Islet of Langerhans (tissue), 1 donor: ENCODE data around the gene TRAPPC3.

Experiments
- FAIRE-seq: peaks from one replicate; lab custom pipeline; 2011; peaks lifted over from hg19 to GRCh38; lab: Jason Lieb, UNC

TRAPPC3 gene

GRCh38 chr1:36151134-36151844 lies 2.0 kb upstream of the TRAPPC3 start:
- no peak for FAIRE-seq

GRCh38 chr1:36150296-36151133 lies 1.2 kb upstream of the TRAPPC3 start:
- FAIRE-seq, result peak; percentile 71

- no peak for FAIRE-seq
These were observed 648 bp upstream of the TRAPPC3 start for GRCh38 chr1:36149973-36150295.

- no peak for FAIRE-seq
These were observed 457 bp downstream of the TRAPPC3 start for GRCh38 chr1:36148821-36149236.

GRCh38 chr1:36144413-36144812 lies 4.9 kb downstream of the TRAPPC3 start:
- no peak for FAIRE-seq

- no peak for FAIRE-seq
These were observed 5.9 kb downstream of the TRAPPC3 start for GRCh38 chr1:36143424-36143823.

GRCh38 chr1:36142121-36142520 lies 7.2 kb downstream of the TRAPPC3 start:
- no peak for FAIRE-seq

GRCh38 chr1:36139521-36139920 lies 9.8 kb downstream of the TRAPPC3 start:
- FAIRE-seq, result no peak

- FAIRE-seq, result no peak
These were observed 11.5 kb downstream of the TRAPPC3 start for GRCh38 chr1:36137776-36138175.

GRCh38 chr1:36137226-36137625 lies 12.1 kb downstream of the TRAPPC3 start:
- FAIRE-seq, result no peak

GRCh38 chr1:36136535-36136934 lies 12.8 kb downstream of the TRAPPC3 start:
- FAIRE-seq, result no peak

- FAIRE-seq, result no peak
These were observed 13.5 kb downstream of the TRAPPC3 start for GRCh38 chr1:36135796-36136195.

GRCh38 chr1:36135330-36135667 lies 14.0 kb downstream of the TRAPPC3 start:
- FAIRE-seq, result no peak

- FAIRE-seq, result no peak
These were observed 14.6 kb downstream of the TRAPPC3 start for GRCh38 chr1:36134505-36135329.

- FAIRE-seq, result no peak
These were observed 15.3 kb downstream of the TRAPPC3 start for GRCh38 chr1:36134031-36134430.

GRCh38 chr1:36133484-36133883 lies 15.8 kb downstream of the TRAPPC3 start:
- FAIRE-seq, result no peak

GRCh38 chr1:36132029-36132428 lies 17.3 kb downstream of the TRAPPC3 start:
- FAIRE-seq, result no peak

GRCh38 chr1:36128905-36129206 lies 20.4 kb downstream of the TRAPPC3 start:
- FAIRE-seq, result no peak

GRCh38 chr1:36128126-36128904 lies 21.0 kb downstream of the TRAPPC3 start:
- FAIRE-seq, result no peak

- no peak for FAIRE-seq
These were observed 22.3 kb downstream of the TRAPPC3 start for GRCh38 chr1:36126797-36127500.

- FAIRE-seq, result no peak
These were observed 23.1 kb downstream of the TRAPPC3 start for GRCh38 chr1:36126005-36126716.
